ENCODE results near the gene DOK3. TPM values are rescaled to one million over a fixed set of nuclear protein-coding genes. Genes with fewer than 3 reads are reported as not detected.
A peak's percentile ranks its signal among the peaks of the same experiment; 100 is the strongest.

DOK3 gene
- total RNA-seq, 1 experiment from 2014 or later: 1.1 TPM

DNA sequence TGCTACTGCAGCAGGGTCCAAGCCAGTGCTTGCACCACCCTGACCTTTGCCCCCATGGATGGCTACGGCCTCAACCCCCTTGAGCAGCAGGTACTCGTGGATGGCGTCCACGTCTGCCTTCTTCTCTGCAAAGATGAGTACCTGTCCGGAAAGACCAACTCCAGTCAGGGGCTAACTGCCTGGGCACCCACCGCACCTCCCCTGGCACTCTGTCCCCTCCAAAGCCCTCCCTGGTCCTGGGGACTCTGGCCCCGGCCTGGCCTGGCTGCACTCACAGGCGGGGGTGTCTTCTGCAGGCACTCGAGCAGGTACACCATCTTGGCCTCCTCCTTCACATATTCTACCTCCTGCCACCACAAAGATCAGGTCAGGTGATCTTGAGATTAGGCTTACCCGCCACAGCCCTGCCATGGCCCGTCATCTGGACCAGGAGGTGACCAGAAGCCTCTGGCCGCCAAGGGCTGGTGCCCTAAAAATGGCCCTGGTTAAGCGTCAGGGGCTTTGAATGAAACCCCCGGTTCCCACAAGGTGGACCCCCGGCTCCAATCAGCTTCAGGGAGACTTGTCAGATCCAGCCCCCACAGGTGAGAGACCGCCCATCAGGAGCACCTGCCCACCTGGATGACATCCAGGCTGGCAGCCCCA lies 3.2 kb upstream of the DOK3 start:
- DNase-seq (ENCODE audit: low spot score): no peak

DNA sequence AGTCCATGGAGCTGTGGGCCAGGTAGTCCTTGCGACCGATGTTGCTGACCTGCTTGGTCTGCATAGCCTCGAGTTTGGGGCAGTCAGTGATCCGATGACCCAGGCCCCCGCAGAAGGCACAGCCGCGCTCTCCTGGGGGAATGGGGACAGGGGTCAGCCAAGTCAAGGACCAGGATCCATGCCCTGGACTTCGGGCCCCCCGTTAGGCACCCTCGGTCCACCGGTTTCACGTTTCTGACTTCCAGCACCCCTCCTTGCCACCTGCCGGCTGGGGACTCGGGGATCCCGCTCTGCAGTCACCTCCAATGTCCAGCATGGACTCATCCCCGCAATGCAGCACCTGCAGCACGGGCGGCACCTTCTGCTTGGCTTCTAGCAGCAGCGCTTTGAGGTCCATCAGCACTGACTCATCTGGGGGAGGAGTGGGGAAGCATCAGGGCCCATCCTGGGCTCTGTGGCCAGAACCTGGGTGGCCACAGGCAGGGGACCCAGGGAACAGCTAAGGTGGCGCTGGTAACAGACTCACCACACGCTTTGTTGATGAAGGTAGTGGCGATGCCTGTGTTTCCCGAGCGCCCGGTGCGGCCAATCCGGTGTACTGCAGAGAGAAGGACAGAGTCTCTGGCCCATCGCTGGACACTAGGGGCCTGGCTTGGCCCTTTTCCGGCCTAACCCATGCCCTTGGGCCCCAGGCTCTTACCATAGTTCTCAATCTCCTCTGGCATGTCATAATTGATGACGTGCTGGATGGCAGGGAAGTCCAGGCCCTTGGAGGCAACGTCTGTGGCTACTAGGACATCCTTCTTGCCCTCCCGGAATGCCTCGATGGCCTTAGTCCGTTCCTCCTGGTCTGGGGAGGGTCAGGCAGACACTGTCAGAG lies 2.4 kb upstream of the DOK3 start:
- DNase-seq (ENCODE audit: low spot score): no peak

DNA sequence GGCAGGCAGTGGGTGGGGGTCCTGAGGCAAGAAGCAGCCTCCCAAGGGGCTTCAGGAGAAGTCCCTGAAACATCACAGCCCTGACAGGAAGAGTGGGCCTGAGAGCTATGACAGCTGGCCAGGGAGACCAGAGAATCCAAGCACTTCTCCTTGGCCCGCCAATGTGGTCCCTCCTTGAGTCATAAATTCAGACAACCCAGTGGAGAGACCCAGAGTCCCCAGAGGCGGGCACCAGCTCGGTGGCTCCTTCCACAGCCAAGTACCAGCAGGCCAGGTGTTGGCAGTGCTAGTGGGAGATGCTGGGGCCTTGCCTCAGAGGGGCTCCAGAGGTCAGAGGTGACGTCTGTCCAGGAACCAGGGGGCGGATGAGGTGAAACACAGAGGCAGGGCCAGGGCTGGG lies 1.6 kb upstream of the DOK3 start:
- DNase-seq (ENCODE audit: low spot score): no peak

DNA sequence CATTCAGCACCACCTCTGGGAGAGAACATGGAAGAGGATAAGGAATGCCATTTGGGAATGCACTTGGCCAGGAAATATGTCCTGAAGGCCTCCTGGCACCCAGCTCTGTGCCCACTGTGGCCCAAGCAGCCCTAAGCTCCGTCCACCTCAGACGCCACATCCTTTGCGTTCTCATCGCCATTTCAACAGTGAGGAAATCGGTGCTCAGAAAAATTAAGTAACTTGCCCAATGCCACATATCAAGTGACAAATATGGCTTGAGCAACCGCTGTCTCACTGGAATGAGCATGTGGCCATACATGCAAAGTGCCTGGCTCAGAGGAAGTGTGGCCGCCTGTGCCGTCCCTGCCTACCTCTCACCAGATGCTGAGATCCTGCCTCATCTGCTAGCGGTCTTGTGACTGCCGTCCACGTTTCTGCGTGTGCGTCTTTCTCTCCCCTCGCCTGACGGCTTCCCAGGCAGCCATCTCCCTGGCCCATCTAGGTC lies 984 bp upstream of the DOK3 start:
- no peak for DNase-seq (ENCODE audit: low spot score)

DNA sequence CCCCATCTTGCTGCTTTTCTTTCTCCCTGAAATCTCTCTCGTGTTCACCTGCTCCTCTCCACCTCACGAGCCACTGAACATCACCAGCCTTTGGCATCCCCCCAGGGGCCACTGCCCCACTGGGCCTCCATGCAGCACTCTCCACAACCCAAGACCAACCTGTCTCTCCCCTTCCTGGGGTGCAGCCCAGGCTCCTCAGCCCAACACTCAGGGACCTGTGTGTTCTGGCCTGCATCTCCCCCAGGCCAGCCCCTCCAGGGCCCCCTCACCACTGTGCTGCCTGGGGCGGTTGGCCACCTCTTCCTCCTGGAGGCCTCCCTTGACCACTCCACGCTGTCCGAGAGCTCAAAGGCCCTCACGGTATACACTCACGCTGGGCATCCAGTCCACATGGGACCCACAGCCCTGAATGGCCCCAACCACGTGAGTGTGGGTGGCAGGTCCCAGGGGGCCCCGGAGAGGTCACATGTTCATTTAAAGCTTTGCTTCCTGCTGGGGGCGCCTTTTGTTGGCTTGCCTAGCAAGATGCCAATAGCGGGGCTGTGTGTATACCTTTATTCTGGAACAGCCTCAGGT lies 453 bp upstream of the DOK3 start:
- no peak for DNase-seq (ENCODE audit: low spot score)

DNA sequence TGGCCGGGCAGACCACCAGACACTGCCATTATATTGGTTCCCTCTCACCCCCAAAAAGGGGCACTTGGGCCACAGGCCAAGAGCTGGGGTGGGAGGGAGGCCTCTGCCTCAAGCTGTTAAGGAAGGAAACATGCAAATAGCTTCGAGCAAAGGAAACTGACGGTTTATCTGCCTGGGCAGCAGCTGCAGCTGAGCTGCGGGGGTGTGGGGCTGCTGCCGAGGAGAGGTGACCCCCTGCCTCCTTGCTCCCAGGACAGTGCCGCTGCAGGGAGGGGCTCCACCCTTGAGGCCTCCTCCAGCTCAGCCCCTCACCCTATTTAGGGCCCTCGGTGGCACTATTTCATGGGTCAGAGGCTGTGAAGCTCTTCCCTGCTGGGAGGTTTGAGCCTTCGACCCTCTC lies 789 bp downstream of the DOK3 start:
- no peak for DNase-seq (ENCODE audit: low spot score)

DNA sequence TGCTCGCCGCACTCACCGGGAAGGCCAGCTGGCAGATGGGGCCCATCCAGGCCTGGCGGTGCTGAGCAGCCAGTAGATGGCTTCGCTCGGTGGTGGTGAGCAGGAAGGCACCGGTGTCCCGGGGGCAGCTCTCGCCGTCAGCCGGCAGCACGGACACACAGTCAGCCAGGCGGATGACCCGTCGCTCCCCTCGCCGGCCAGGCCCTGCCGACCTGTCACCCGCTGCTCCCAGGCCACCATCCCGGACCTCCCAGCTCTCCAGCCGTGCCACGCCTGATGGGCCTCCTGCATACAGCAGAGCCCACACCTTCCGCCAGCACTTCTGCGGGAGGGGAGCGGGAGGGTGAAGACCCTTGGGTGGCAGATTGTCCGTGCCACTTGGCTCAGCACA lies 1.4 kb downstream of the DOK3 start:
- DNase-seq (ENCODE audit: low spot score): no peak

DNA sequence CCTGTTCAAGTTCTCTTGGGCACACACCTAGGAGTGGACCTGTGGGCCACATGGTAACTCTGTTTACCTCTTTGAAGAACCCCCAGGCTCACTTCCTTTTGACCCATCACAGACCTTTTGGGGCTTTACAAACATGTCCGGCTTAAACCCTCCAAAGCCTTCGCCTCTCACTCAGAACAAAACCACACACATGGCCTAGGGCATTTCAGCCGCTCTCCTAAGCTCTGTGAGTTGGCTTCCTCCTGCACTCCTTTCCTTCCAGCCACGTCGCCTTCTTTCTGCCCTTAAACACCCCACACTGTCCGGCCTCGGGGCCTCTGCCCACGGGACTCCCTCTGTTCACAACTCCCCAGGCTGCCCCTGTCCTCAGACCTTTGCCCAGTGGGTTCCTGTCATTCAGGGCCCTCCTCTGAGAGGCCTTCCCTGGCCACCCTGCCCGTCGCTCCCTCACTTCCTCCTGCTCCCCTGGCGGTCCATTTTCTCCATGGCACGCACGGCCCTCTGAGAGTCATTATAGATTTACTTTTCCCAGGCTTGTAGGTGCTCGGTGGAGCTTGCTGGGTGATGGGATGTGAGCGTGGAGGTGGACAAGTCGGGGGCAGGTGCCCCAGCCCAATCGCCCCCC lies 1.9 kb downstream of the DOK3 start:
- DNase-seq (ENCODE audit: low spot score): no peak

DNA sequence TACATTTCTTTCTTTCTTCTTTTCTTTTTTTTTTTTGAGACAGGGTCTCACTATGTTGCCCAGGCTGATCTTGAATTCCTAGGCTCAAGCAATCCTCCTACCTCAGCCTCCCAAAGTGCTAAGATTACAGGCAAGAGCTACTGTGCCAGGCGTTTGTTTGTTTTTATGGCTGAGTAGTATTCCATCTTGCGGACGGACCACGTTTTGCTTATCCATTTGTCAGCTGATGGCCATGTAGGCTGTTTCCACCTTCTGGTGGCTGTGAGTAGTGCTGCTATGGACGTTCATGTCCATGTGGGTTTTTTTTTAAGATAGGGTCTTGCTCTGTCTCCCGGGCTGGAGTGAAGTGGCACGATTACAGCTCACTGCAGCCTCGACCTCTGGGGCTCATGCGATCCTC lies 2.5 kb downstream of the DOK3 start:
- no peak for DNase-seq (ENCODE audit: low spot score)

DNA sequence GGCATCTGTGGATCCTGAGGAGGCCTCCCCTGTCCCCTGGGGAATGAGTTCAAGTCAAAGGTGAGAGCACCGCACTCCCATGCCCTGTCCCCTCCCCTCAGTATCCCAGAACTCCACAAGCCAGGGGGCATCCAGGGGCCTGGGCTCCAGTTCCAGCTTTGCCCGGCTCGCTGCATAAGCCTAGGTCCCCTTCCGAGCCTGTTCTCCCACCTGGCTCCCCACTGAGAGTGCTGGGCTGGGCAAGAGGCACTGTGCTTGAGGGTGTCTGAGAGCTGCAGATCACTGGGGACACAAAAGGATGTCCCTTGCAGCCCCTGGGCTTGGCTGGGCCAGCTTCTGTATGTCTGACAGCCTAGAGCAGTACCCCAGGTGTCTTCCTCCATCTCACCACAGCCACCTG lies 4.6 kb downstream of the DOK3 start:
- no peak for DNase-seq (ENCODE audit: low spot score)

DNA sequence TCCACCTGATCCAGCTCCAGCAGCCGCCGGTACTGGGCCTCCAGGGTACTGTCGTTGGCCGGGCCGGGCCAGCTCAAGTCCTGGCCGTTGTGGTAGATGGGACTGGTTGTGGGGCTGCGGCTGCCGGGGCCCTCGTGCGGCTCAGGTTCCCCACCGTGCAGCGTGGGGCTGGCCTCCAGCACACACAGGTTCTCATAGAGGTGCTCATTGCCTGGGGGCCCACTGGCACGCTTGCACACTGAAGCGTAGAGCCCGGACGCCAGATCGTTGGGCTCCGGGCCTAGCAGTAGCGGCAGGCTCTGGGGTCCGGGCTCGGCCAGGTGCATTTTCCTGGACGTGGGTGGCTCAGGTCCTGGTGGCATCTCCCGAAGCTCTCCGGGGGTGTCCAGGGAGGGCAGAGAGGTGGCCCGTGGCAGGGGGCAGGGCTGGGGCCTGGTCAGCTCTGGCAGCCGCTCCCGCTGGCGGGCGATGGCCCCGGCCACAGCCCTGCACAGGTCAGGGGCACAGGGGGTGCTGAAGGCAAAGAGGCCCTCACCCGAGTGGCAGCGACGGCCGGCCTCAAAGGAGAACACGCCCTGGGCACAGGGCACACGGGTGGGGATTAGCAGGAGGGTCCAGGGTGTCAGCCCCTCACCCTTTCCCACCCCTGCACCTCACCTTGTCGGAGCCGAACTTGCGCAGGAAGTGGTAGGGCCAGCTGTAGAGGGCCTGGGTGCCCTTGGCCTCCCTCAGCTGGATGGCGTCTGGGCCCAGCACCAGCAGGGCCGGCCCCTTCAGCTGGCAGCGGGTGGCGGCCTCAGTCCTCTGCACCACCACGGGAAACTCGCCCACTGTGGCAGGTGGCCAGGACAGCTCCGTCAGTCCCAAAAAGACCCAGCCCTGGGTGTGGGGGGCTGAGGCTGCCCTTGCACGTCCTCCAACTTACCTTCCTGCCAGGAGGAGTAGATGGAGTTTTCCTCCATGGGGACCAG lies 5.3 kb downstream of the DOK3 start:
- no peak for DNase-seq (ENCODE audit: low spot score)

DNA sequence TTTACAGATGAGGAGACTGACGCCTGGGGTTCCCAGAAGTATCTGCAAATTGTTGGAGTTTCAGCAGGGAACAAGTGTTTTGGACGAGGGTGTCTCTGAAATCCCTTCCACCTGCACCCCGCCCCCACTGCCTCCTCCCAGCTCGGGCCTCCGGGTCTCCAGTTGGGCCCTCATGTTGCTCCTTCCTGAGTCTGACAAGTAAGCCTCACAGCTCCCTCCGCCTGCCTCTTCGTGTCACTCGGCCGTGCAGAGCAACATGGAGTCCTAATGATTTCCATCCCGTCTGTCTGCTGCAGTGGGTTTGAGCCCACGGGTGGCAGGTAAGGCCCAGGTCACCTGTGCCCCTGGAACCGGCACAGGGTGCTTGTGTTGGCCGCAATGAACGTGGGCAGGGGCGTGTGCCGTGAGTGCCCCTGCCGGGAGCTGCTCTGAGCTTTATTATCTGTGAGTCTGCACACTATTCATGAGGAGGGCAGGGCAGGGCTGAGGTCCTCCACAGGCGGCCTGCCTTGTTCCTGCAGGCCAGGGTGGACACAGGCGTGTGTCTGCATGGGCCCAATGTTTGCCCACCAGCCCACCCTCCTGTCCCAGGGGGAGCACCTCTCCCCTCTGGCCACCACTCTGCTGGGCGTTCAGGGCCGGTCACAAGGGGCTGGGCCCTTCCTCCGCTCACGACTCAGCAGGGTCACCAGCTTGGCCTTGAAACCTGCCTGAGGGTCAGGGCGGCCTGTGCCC lies 6.1 kb downstream of the DOK3 start:
- no peak for DNase-seq (ENCODE audit: low spot score)

DNA sequence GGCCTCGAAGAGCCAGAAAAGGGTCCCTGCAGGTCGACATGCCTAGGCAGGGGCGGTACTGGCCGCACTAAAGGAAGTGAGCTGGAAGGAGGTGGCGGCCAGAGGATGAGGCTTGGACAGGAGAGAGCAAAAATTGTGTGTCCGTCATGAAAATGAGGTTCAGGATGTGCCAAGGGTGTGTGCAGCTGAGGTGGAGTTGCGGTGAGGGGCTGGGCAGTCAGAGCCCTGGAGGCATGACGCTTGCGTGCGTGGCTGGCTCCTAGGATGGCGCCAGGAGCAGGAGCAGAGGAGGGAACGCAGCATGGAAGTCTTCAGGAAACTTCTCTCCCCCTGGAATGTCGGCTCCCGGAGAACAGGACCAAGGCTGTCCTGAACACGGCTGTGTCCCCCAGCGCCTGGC lies 6.7 kb downstream of the DOK3 start:
- DNase-seq (ENCODE audit: low spot score): no peak

DNA sequence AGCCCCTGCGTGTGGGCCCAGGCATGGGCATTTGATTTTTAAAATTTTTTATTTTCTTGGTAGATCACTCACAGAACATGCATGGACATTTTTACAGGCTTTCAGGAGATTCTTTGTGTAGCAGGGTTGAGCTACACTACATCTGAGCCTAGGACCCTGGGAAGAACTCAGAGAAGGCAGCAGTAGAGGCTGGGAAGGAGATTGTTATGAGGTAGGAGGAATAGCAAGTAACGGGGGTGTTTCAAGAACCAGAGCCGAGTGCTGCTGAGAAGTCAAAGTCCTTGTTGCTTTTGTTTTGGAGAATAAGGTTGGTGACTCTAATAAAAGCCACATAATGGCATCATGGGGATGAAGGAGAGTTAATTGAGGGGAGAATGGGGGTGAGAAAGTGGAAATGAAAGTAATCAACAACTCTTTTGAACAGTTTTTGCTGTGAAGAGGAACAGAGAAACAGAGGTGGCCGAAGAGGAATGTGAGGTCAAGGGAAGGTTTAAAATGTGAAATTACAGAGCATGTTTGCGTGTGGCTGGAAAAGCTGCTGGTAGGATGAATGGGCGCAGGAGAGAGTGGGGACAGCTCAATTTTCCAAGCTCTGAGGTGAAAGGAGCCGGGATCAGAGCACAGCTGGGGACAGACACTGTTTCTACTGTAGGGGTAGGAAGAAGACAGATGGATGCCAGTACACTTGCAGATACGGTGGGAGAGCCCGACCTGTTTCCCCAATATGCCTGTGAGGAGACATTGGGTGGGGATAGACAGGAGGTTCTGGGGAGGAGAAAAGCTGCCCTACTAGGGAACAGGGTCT lies 7.5 kb downstream of the DOK3 start:
- no peak for DNase-seq (ENCODE audit: low spot score)

DNA sequence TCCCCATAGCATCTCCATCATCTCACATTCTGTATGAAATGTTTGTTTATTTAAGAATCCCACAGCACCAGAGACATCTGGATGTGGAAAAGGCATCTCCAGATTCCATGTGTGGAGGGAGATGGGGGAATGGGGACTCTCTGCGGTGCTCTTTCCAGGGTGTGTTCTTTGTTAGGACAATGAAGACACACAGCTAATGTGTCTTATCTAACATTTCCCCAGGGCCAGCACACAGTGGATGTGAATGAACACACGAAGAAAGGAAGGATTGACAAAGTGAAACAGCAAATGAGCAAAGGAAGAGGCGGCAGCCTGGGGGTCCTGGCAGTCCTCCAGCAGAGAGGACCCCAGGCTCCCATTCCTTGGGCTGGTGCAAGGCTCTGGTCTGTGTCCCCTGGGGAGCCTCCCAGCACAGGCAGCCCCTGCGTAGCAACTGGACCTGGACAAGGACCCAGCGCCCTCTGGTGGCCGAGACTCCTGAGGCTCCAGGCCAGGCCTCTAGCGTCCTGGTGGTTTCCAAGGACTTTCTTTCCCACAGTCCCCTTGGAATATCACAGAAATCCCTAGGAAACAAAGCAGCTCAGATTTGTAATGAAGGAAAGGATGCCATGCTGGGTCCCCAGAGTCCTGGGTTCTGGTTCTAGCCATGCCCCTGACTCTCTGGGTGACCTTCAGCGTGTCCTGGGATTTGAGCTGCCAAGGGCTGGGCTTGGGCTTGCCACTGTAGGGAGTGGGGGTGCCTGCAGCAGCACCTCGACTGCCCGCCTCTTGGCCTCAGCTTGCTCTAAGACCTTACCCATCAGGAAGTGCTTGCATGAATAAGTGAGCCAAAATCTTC lies 8.7 kb downstream of the DOK3 start:
- peak; percentile 85 for DNase-seq (ENCODE audit: low spot score)

DNA sequence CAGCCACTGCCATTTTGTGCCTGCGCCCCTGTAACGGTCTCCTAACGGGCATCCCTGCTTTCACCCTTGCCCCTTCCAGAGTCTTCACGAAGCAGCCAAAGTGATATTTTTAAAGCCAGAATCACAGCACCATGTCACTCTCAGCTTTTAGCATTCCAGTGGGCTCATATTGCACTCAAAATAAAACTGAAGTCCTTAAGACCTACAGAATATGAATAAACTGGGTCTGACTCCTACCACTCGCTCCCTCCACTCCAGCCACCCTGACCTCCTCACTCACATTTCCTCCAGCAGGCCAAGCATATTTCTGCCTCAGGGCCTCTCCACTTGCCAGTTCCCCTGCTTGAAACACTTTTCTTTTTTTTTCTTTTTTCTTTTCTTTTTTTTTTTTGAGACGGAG lies 9.8 kb downstream of the DOK3 start:
- DNase-seq (ENCODE audit: low spot score): no peak

DNA sequence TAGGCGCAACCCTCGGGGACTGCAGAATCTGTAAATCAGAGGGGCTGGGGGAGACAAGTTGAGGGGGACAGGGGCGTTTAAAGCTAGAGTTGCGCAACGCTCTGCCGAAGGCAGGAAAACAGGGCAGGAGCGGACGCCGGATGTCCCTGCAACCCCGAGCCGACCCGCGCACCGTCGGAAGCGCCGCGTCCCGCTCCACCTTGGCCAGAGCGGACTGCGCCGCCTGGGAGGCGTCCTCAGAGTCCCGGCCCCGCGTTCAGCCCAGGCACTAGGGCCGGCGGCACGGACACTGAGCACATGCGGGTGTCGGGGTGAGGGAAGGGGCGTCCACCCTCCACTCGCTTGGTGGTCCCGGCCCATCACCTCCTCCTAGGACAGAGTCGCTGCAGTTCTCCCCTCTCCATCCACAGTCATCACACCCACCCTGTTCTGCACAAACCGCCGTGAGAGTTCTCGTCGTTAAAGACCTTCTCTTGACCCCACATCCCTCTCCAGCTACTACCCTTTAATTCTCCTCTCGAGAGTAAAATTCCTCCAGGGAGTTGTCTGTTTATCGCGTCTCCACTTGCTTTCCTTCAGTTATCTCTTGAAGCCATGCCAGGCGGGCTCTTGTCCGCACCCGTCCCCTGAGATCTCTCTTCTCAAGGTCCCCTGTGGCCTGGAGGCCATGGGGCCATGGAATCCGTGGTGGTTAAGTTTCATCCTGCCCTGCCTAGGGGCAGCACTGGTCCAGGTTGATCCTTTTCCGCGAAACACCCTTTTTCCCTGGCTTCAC lies 11.4 kb downstream of the DOK3 start:
- no peak for DNase-seq (ENCODE audit: low spot score)

All from H4 (cell line).